A673 (cell line): ENCODE measurements around the gene GMEB2. TPM values are rescaled to one million over a fixed set of nuclear protein-coding genes. Genes with fewer than 3 reads are reported as not detected.

Experiments used
- BruUV-seq: library from RNA; stranded (reverse); fragments of 400-500 nt; replicated peaks from 2 replicates; lab custom pipeline; 2021; lab: Mats Ljungman, UMichigan
- CTCF ChIA-PET: fragments of 300-600 bp; sonication (Branson Sonifier 250); formaldehyde crosslinking; loops from one replicate; lab custom pipeline; 2022; ENCODE audit warnings: antibody characterized with exemption; lab: Charles Lee
- POLR2A ChIA-PET: fragments of 300-600 bp; sonication (Branson Sonifier 250); formaldehyde crosslinking; loops from one replicate; lab custom pipeline; 2022; ENCODE audit warnings: antibody characterized with exemption; ENCODE audit not compliant: low non-redundant PET; lab: Charles Lee
- DNase-seq: peaks from one replicate; pipeline ENCODE4 v3.0.0-alpha.2; 2015; ENCODE audit warnings: low spot score
- H3K27ac ChIP-seq: fragments of 200-600 bp; sonication (generic); 2 replicates; pipeline ENCODE4 v1.5.1; 2016; ENCODE audit warnings: mixed run types, low read depth, mild to moderate bottlenecking, mixed read lengths, antibody characterized with exemption, low read length; ENCODE audit not compliant: poor library complexity, severe bottlenecking
- H3K27me3 ChIP-seq: fragments of 200-600 bp; sonication (generic); replicated peaks from 2 replicates; pipeline ENCODE4 v1.6.1; 2017; ENCODE audit warnings: mixed run types, low read depth, mild to moderate bottlenecking, mixed read lengths, antibody characterized with exemption, low read length; ENCODE audit not compliant: insufficient read depth, poor library complexity
- H3K36me3 ChIP-seq: fragments of 200-600 bp; sonication (generic); 2 replicates; pipeline ENCODE4 v1.6.1; 2016; ENCODE audit warnings: mixed run types, mild to moderate bottlenecking, mixed read lengths, antibody characterized with exemption, low read length; ENCODE audit not compliant: insufficient read depth, poor library complexity, severe bottlenecking
- H3K4me1 ChIP-seq: fragments of 200-600 bp; sonication (generic); 2 replicates; pipeline ENCODE4 v1.6.1; 2017; ENCODE audit warnings: mixed run types, mild to moderate bottlenecking, mixed read lengths, antibody characterized with exemption, low read length; ENCODE audit not compliant: insufficient read depth, poor library complexity, severe bottlenecking
- H3K4me3 ChIP-seq: fragments of 200-600 bp; sonication (generic); 2 replicates; pipeline ENCODE4 v1.5.1; 2016; ENCODE audit warnings: low read depth, mixed run types, mild to moderate bottlenecking, mixed read lengths, low read length; ENCODE audit not compliant: poor library complexity, severe bottlenecking
- H3K9me3 ChIP-seq: fragments of 200-600 bp; sonication (generic); 2 replicates; pipeline ENCODE4 v1.6.1; 2016; ENCODE audit warnings: mixed run types, low read depth, mild to moderate bottlenecking, mixed read lengths, antibody characterized with exemption, low read length; ENCODE audit not compliant: poor library complexity, severe bottlenecking
- CTCF ChIP-seq: fragments of 300-800, 200-600 bp; sonication (generic); conservative IDR thresholded peaks from 2 replicates; pipeline ENCODE4 v1.5.1; 2017; ENCODE audit warnings: low read depth, mild to moderate bottlenecking, antibody characterized with exemption, low read length, moderate library complexity, mixed read lengths
- EZH2 ChIP-seq: fragments of 200-600 bp; sonication (generic); IDR thresholded peaks from 2 replicates; pipeline ENCODE4 v1.6.1; 2017; ENCODE audit warnings: borderline replicate concordance, low read depth, mild to moderate bottlenecking, mixed read lengths, antibody characterized with exemption, low read length; ENCODE audit not compliant: poor library complexity, severe bottlenecking
- intact Hi-C: fragments of 100-400 bp; cut with micrococcal nuclease; formaldehyde crosslinking; loops from one replicate; pipeline ENCODE4 v1.10.0; 2022; ENCODE audit not compliant: unreplicated experiment
- total RNA-seq: library from RNA; stranded (reverse); gene quantifications from 2 replicates; pipeline ENCODE4 v1.2.3, GENCODE V29; 2021

Gene GMEB2
- total RNA-seq, 1 experiment from 2014 or later: 12.8 TPM

GRCh38 chr20:63619086-63619485 is 7.8 kb downstream of the GMEB2 start:
- H3K27ac ChIP-seq: no peak overlapping the region
- H3K36me3 ChIP-seq: peaks cover 2% of the 10 kb centered on the region
- H3K4me1 ChIP-seq: no peaks in the 10 kb centered on the region
- no peaks in the 10 kb centered on the region for H3K27me3 ChIP-seq
- ChIA-PET POLR2A (no interaction called here), CTCF (no interaction called here)
- intact Hi-C loops: no loop called here
- no peak for DNase-seq
- BruUV-seq: no TSS peak
- H3K4me3 ChIP-seq: no peak overlapping the region
- no peak for TF ChIP-seq EZH2
- TF ChIP-seq CTCF: no peak
- no peaks in the 10 kb centered on the region for H3K9me3 ChIP-seq

GRCh38 chr20:63618291-63618980 is 8.5 kb downstream of the GMEB2 start:
- Histone ChIP-seq H3K4me1 (no peaks in the 10 kb centered on the region), H3K9me3 (no peaks in the 10 kb centered on the region), H3K27ac (no peak overlapping the region), H3K27me3 (no peaks in the 10 kb centered on the region), H3K4me3 (no peak overlapping the region), H3K36me3 (peaks cover 2% of the 10 kb centered on the region)
- no TSS peak for BruUV-seq
- no peak for DNase-seq
- TF ChIP-seq EZH2: no peak
- no peak for TF ChIP-seq CTCF
- ChIA-PET POLR2A (no interaction called here), CTCF (no interaction called here)
- intact Hi-C loops: no loop called here

GRCh38 chr20:63617876-63618265 is 9.0 kb downstream of the GMEB2 start:
- H3K36me3 ChIP-seq: peaks cover 2% of the 10 kb centered on the region
- H3K4me3 ChIP-seq: no peak overlapping the region
- H3K27me3 ChIP-seq: no peaks in the 10 kb centered on the region
- DNase-seq: no peak
- H3K27ac ChIP-seq: no peak overlapping the region
- BruUV-seq: no TSS peak
- ChIA-PET CTCF (no interaction called here), POLR2A (no interaction called here)
- no peaks in the 10 kb centered on the region for H3K4me1 ChIP-seq
- intact Hi-C loops: no loop called here
- no peaks in the 10 kb centered on the region for H3K9me3 ChIP-seq
- TF ChIP-seq CTCF: no peak
- no peak for TF ChIP-seq EZH2
